ENCODE data around the gene CPE.

GRCh38 chr4:165380805-165381204 is 2.0 kb downstream of the CPE start:
- TF ChIP-seq POLR2AphosphoS5 (IDR thresholded peaks at IDR 0.05; ENCODE audit: low read depth, low read length) (no peak), CTCF (IDR thresholded peaks at IDR 0.05) (no peak), GABPA (IDR thresholded peaks at IDR 0.05; ENCODE audit: low read depth) (no peak), JUND (IDR thresholded peaks at IDR 0.05) (no peak), TCF12 (IDR thresholded peaks at IDR 0.05) (no peak), SMC3 (IDR thresholded peaks at IDR 0.05; ENCODE audit: low read depth, low read length) (no peak)
- TF ChIP-seq, protein P1, sequence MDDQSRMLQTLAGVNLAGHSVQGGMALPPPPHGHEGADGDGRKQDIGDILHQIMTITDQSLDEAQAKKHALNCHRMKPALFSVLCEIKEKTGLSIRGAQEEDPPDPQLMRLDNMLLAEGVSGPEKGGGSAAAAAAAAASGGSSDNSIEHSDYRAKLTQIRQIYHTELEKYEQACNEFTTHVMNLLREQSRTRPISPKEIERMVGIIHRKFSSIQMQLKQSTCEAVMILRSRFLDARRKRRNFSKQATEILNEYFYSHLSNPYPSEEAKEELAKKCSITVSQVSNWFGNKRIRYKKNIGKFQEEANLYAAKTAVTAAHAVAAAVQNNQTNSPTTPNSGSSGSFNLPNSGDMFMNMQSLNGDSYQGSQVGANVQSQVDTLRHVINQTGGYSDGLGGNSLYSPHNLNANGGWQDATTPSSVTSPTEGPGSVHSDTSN (IDR thresholded peaks at IDR 0.05), result no peak
- TF ChIP-seq, protein P2, sequence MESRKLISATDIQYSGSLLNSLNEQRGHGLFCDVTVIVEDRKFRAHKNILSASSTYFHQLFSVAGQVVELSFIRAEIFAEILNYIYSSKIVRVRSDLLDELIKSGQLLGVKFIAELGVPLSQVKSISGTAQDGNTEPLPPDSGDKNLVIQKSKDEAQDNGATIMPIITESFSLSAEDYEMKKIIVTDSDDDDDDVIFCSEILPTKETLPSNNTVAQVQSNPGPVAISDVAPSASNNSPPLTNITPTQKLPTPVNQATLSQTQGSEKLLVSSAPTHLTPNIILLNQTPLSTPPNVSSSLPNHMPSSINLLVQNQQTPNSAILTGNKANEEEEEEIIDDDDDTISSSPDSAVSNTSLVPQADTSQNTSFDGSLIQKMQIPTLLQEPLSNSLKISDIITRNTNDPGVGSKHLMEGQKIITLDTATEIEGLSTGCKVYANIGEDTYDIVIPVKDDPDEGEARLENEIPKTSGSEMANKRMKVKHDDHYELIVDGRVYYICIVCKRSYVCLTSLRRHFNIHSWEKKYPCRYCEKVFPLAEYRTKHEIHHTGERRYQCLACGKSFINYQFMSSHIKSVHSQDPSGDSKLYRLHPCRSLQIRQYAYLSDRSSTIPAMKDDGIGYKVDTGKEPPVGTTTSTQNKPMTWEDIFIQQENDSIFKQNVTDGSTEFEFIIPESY (IDR thresholded peaks at IDR 0.05; ENCODE audit: borderline replicate concordance, low read depth), result no peak
